CD4-positive, alpha-beta T cell treated with Interleukin-6 for 4 hours (primary cell): Measurements from ENCODE around the gene RNF2.

ENCODE experiments used
- DNase-seq: peaks from one replicate; pipeline ENCODE4 v3.0.0-alpha.2; 2020; ENCODE audit warnings: mixed read lengths

Gene RNF2

GRCh38 chr1:185104083-185104482 lies 58.7 kb downstream of the RNF2 start:
- DNase-seq, result no peak

GRCh38 chr1:185105121-185105520 lies 59.8 kb downstream of the RNF2 start:
- no peak for DNase-seq

- DNase-seq, result no peak
Observed at GRCh38 chr1:185108321-185108720, 63.0 kb downstream of the RNF2 start.

GRCh38 chr1:185110145-185110544 lies 64.8 kb downstream of the RNF2 start:
- no peak for DNase-seq

- no peak for DNase-seq
Observed at GRCh38 chr1:185111873-185112272, 66.5 kb downstream of the RNF2 start.

- DNase-seq, result no peak
Observed at GRCh38 chr1:185112356-185112755, 67.0 kb downstream of the RNF2 start.

GRCh38 chr1:185129708-185130107 lies 84.3 kb downstream of the RNF2 start:
- DNase-seq, result no peak

- no peak for DNase-seq
Observed at GRCh38 chr1:185132534-185132933, 87.2 kb downstream of the RNF2 start.

- no peak for DNase-seq
Observed at GRCh38 chr1:185137896-185138545, 92.7 kb downstream of the RNF2 start.

GRCh38 chr1:185139246-185139645 lies 93.9 kb downstream of the RNF2 start:
- DNase-seq, result no peak

- no peak for DNase-seq
Observed at GRCh38 chr1:185144233-185144632, 98.9 kb downstream of the RNF2 start.

GRCh38 chr1:185151215-185151614 lies 105.9 kb downstream of the RNF2 start:
- no peak for DNase-seq
